ENCODE measurements around the gene HBG2.

GRCh38 chr11:5291207-5291838, 36.7 kb upstream of the HBG2 start:
- no peak for TF ChIP-seq GATA2 (IDR thresholded peaks at IDR 0.05; ENCODE audit: low read depth, low read length)
- no peak for TF ChIP-seq GATA3 (IDR thresholded peaks at IDR 0.05; ENCODE audit: low read depth, low read length)
